CD14-positive monocyte (primary cell): ENCODE measurements around the gene CSNK1G3. TPM values are rescaled to one million over a fixed set of nuclear protein-coding genes. Genes with fewer than 3 reads are reported as not detected.
"Not testable (repeated sequence)": the region's sequence is repeated elsewhere in the genome, so short reads cannot be mapped to it uniquely, and the experiment has no call there.

ENCODE experiments used
- DNase-seq, 3 donors: peaks; one replicate each; pipeline ENCODE4 v3.0.0-alpha.2; 2011 to 2022
- H2AFZ ChIP-seq: 2 replicates; pipeline ENCODE4 v1.6.0; 2012; ENCODE audit warnings: mild to moderate bottlenecking, low read depth, low read length, inconsistent platforms; ENCODE audit not compliant: insufficient read depth, poor library complexity, severe bottlenecking
- H3K27ac ChIP-seq, 2 donors: 1 replicate in 1 of 2; 2 replicates in 1 of 2; pipeline ENCODE4 v1.5.1; 2012 to 2013; ENCODE audit warnings: low read length in 2 of 2, control low read depth in 1 of 2, inconsistent platforms in 1 of 2, low read depth in 1 of 2, mild to moderate bottlenecking in 1 of 2
- H3K27me3 ChIP-seq, 2 donors: one replicate each; pipeline versions ENCODE4 v1.6.0 to v1.6.1; 2011 to 2013; ENCODE audit warnings: low read length in 2 of 2; ENCODE audit not compliant: control insufficient read depth in 2 of 2, insufficient read depth in 2 of 2
- H3K36me3 ChIP-seq, 2 donors: replicated peaks in 1 of 2; 1 replicate in 1 of 2; 2 replicates in 1 of 2; pipeline versions ENCODE4 v1.5.1 to v1.6.1; 2012 to 2013; ENCODE audit warnings: low read length in 2 of 2, control low read depth in 1 of 2, inconsistent platforms in 1 of 2, mild to moderate bottlenecking in 1 of 2; ENCODE audit not compliant: insufficient read depth in 2 of 2, control insufficient read depth in 1 of 2
- H3K4me1 ChIP-seq, 2 donors: 1 replicate in 1 of 2; 2 replicates in 1 of 2; pipeline versions ENCODE4 v1.5.1 to v1.6.1; 2012 to 2013; ENCODE audit warnings: low read length in 2 of 2, control low read depth in 1 of 2, inconsistent platforms in 1 of 2, mild to moderate bottlenecking in 1 of 2, moderate library complexity in 1 of 2; ENCODE audit not compliant: insufficient read depth in 2 of 2, control insufficient read depth in 1 of 2
- H3K4me2 ChIP-seq: replicated peaks from 2 replicates; pipeline ENCODE3; 2012; ENCODE audit warnings: low read length, moderate library complexity, mild to moderate bottlenecking; ENCODE audit not compliant: poor library complexity, severe bottlenecking; ENCODE audit errors: extremely low read depth
- H3K4me3 ChIP-seq, 3 experiments: fragments of 200-600 bp in 1 of 3; sonication (generic) in 1 of 3; replicated peaks in 1 of 3; 1 replicate in 2 of 3; 2 replicates in 1 of 3; pipeline ENCODE4 v1.5.1; 2011 to 2013; ENCODE audit warnings: low read length in 3 of 3, mild to moderate bottlenecking in 3 of 3, control low read depth in 2 of 3, low read depth in 2 of 3, inconsistent platforms in 1 of 3, moderate library complexity in 1 of 3
- H3K79me2 ChIP-seq: 2 replicates; pipeline ENCODE4 v1.6.0; 2012; ENCODE audit warnings: mild to moderate bottlenecking, control low read depth, inconsistent platforms, low read length, moderate library complexity; ENCODE audit not compliant: insufficient read depth
- H3K9ac ChIP-seq: 2 replicates; pipeline ENCODE4 v1.6.0; 2017; ENCODE audit warnings: low read length, mild to moderate bottlenecking; ENCODE audit not compliant: insufficient read depth, poor library complexity, severe bottlenecking
- H3K9me3 ChIP-seq, 2 donors: replicated peaks in 1 of 2; 1 replicate in 1 of 2; 2 replicates in 1 of 2; pipeline versions ENCODE4 v1.5.1 to v1.6.1; 2012 to 2013; ENCODE audit warnings: low read length in 2 of 2, control low read depth in 1 of 2; ENCODE audit not compliant: control insufficient read depth in 1 of 2, insufficient read depth in 1 of 2
- H4K20me1 ChIP-seq: 2 replicates; pipeline ENCODE4 v1.6.0; 2012; ENCODE audit warnings: mild to moderate bottlenecking, low read length, control low read depth, moderate library complexity; ENCODE audit not compliant: insufficient read depth
- H3K27ac Mint-ChIP-seq, 7 donors: one replicate each; pipeline ENCODE4 v1.8.0; 2020; ENCODE audit warnings: mild to moderate bottlenecking in 7 of 7, mixed read lengths in 7 of 7, moderate library complexity in 6 of 7, inconsistent platforms in 2 of 7
- H3K27me3 Mint-ChIP-seq, 3 donors: one replicate each; pipeline ENCODE4 v1.8.0; 2021 to 2022; ENCODE audit warnings: low read depth in 3 of 3, mild to moderate bottlenecking in 3 of 3, mixed read lengths in 3 of 3, moderate library complexity in 3 of 3, inconsistent platforms in 1 of 3
- H3K36me3 Mint-ChIP-seq, 2 donors: one replicate each; pipeline ENCODE4 v1.8.0; 2020; ENCODE audit warnings: mixed read lengths in 2 of 2, inconsistent platforms in 1 of 2, mild to moderate bottlenecking in 1 of 2
- H3K4me1 Mint-ChIP-seq: one replicate; pipeline ENCODE4 v1.8.0; 2020; ENCODE audit warnings: mild to moderate bottlenecking, mixed read lengths
- H3K4me3 Mint-ChIP-seq, 2 donors: one replicate each; pipeline ENCODE4 v1.8.0; 2020; ENCODE audit warnings: mild to moderate bottlenecking in 2 of 2, mixed read lengths in 2 of 2, moderate library complexity in 1 of 2
- H3K9me3 Mint-ChIP-seq, 7 donors: one replicate each; pipeline ENCODE4 v1.8.0; 2020 to 2022; ENCODE audit warnings: mixed read lengths in 7 of 7, mild to moderate bottlenecking in 6 of 7, moderate library complexity in 6 of 7, inconsistent platforms in 2 of 7
- WGBS: methylation state at CpG from one replicate; pipeline ENCODE4 v1.1.5; 2013; ENCODE audit warnings: missing lambda C conversion rate; ENCODE audit not compliant: insufficient coverage; 5-methylcytosine and 5-hydroxymethylcytosine counted together
- intact Hi-C, 2 donors: fragments of 100-400 bp; cut with micrococcal nuclease; formaldehyde crosslinking; loops; one replicate each; pipeline versions ENCODE4 v1.15.0 to v1.15.1; 2023
- polyA plus RNA-seq, 3 donors: library from polyadenylated mRNA; depleted of rRNA in 1 of 3; unstranded in 2 of 3; stranded (reverse) in 1 of 3; fragments of 300-500 nt in 2 of 3; fragments of >200 nt in 1 of 3; fragmentation: Illumina TruSeq in 2 of 3; gene quantifications; 1 replicate in 2 of 3; 2 replicates in 1 of 3; pipeline ENCODE4 v1.2.3, GENCODE V29; 2012 to 2021
- TF ChIP-seq, protein P1 (sequence below): fragments of 200-600 bp; IDR thresholded peaks from one replicate; pipeline ENCODE4 v1.8.0; 2022; ENCODE audit warnings: antibody characterized with exemption, mild to moderate bottlenecking

Gene CSNK1G3
- polyA plus RNA-seq, 3 donors, result 10.8 to 22.3 (median 17.1) TPM

DNA sequence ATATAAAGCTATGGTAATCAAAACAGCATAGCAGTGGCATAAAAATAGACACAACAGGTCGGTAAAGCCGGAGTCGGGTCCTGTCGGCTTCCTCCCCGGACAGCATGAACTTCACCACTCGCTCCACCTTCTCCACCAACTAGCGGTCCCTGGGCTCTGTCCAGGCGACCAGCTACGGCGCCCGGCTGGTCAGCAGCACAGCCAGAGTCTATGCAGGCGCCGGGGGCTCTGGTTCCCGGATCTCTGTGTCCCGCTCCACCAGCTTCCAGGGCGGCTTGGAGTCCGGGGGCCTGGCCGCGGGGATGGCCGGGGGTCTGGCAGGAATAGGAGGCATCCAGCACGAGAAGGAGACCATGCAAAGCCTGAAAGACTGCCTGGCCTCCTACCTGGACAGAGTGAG is 124.0 kb downstream of the CSNK1G3 start:
- Histone ChIP-seq H3K4me1 (no peaks in the 10 kb centered on the region), H4K20me1 (no peaks in the 10 kb centered on the region), H3K4me2 (no peak overlapping the region), H3K79me2 (no peaks in the 10 kb centered on the region), H3K4me3 (no peak overlapping the region), H3K9me3 (peaks cover 7 to 14% of the 10 kb centered on the region in 2 donors), H3K27me3 (no peaks in the 10 kb centered on the region), H3K9ac (no peak overlapping the region), H2AFZ (no peak overlapping the region), H3K36me3 (no peaks in the 10 kb centered on the region), H3K27ac (no peak overlapping the region)
- 98% methylated on average over 14 of the region's 21 CpGs for WGBS
- no peak for DNase-seq
- Mint-ChIP-seq H3K9me3 (peaks cover 16 to 29% (median 19%) of the 10 kb centered on the region in 7 donors), H3K27ac (no peak overlapping the region), H3K36me3 (no peaks in the 10 kb centered on the region), H3K4me3 (no peak overlapping the region), H3K4me1 (no peaks in the 10 kb centered on the region), H3K27me3 (peaks cover 0 to 4% (median 2%) of the 10 kb centered on the region in 3 donors)
- intact Hi-C loops, result no loop called here
- TF ChIP-seq, protein P1, sequence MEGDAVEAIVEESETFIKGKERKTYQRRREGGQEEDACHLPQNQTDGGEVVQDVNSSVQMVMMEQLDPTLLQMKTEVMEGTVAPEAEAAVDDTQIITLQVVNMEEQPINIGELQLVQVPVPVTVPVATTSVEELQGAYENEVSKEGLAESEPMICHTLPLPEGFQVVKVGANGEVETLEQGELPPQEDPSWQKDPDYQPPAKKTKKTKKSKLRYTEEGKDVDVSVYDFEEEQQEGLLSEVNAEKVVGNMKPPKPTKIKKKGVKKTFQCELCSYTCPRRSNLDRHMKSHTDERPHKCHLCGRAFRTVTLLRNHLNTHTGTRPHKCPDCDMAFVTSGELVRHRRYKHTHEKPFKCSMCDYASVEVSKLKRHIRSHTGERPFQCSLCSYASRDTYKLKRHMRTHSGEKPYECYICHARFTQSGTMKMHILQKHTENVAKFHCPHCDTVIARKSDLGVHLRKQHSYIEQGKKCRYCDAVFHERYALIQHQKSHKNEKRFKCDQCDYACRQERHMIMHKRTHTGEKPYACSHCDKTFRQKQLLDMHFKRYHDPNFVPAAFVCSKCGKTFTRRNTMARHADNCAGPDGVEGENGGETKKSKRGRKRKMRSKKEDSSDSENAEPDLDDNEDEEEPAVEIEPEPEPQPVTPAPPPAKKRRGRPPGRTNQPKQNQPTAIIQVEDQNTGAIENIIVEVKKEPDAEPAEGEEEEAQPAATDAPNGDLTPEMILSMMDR, result no peak

GRCh38 chr5:123637028-123637427 is 125.1 kb downstream of the CSNK1G3 start:
- H3K79me2 ChIP-seq, H3K27me3 ChIP-seq, H3K9ac ChIP-seq, H3K4me1 Mint-ChIP-seq, H3K36me3 ChIP-seq, H3K27me3 Mint-ChIP-seq, H3K4me2 ChIP-seq, H3K4me1 ChIP-seq, H3K27ac ChIP-seq, H3K4me3 ChIP-seq, intact Hi-C loops, H4K20me1 ChIP-seq, H3K36me3 Mint-ChIP-seq, H3K27ac Mint-ChIP-seq, DNase-seq, H3K4me3 Mint-ChIP-seq, H2AFZ ChIP-seq: not testable (repeated sequence)
- WGBS, result 95% methylated on average over 7 of the region's 10 CpGs
- H3K9me3 Mint-ChIP-seq, result peaks cover 12 to 27% (median 19%) of the 10 kb centered on the region in 7 donors
- peaks cover 7 to 14% of the 10 kb centered on the region in 2 donors for H3K9me3 ChIP-seq
